Suprapubic skin (tissue), 4 donors: ENCODE data around the gene LOXHD1. TPM values are rescaled to one million over a fixed set of nuclear protein-coding genes. Genes with fewer than 3 reads are reported as not detected.

Experiments
- DNase-seq, 2 donors: peaks; one replicate each; pipeline ENCODE4 v3.0.0-alpha.2; 2019; ENCODE audit warnings: low spot score in 2 of 2
- H3K27ac ChIP-seq: fragments of 200-600 bp; sonication (generic); one replicate; pipeline ENCODE4 v1.5.1; 2019
- H3K27me3 ChIP-seq: fragments of 200-600 bp; sonication (generic); one replicate; pipeline ENCODE4 v1.5.1; 2019
- H3K36me3 ChIP-seq: fragments of 200-600 bp; sonication (generic); one replicate; pipeline ENCODE4 v1.5.1; 2019
- H3K4me1 ChIP-seq: fragments of 200-600 bp; sonication (generic); one replicate; pipeline ENCODE4 v1.5.1; 2019
- H3K4me3 ChIP-seq: fragments of 200-600 bp; sonication (generic); one replicate; pipeline ENCODE4 v1.5.1; 2019; ENCODE audit warnings: mild to moderate bottlenecking
- H3K9me3 ChIP-seq: fragments of 200-600 bp; sonication (generic); one replicate; pipeline ENCODE4 v1.5.1; 2019
- EP300 ChIP-seq: sonication (generic); formaldehyde crosslinking; IDR thresholded peaks from one replicate; pipeline ENCODE4 v1.6.1; 2017; ENCODE audit warnings: antibody characterized with exemption
- POLR2A ChIP-seq, 2 donors: fragments of 450-650 bp; IDR thresholded peaks; one replicate each; pipeline ENCODE4 v1.6.1; 2017; ENCODE audit warnings: antibody characterized with exemption in 2 of 2, mild to moderate bottlenecking in 2 of 2, moderate library complexity in 2 of 2
- POLR2AphosphoS5 ChIP-seq, 3 donors: sonication (generic); formaldehyde crosslinking; IDR thresholded peaks; one replicate each; pipeline ENCODE4 v1.6.1; 2017; ENCODE audit warnings: antibody characterized with exemption in 3 of 3
- WGBS: methylation state at CpG from one replicate; pipeline ENCODE4 v1.1.5; 2018; 5-methylcytosine and 5-hydroxymethylcytosine counted together
- total RNA-seq, 4 donors: library from RNA; depleted of rRNA; stranded (reverse); fragments of >200 nt; gene quantifications; one replicate each; pipeline ENCODE4 v1.1.0, GENCODE V29; 2016
- TF ChIP-seq, protein P1 (sequence below), 2 donors: fragments of 200-600 bp in 1 of 2; fragments of 450-650 bp in 1 of 2; sonication (generic) in 1 of 2; IDR thresholded peaks; one replicate each; pipeline ENCODE4 v1.5.1; 2016 to 2019; ENCODE audit warnings: antibody characterized with exemption in 2 of 2, mild to moderate bottlenecking in 1 of 2, moderate library complexity in 1 of 2

Gene LOXHD1
- total RNA-seq, 4 donors from 2014 or later: 0.16 to 0.30 (median 0.18) TPM; not detected in 1

- no peaks in the 10 kb centered on the region for H3K9me3 ChIP-seq
- DNase-seq: no peak
These were observed 41.3 kb downstream of the LOXHD1 start for GRCh38 chr18:46615720-46616119.

GRCh38 chr18:46609048-46609447, 48.0 kb downstream of the LOXHD1 start:
- H3K27ac ChIP-seq: no peak overlapping the region
- H3K4me3 ChIP-seq: no peak overlapping the region
- WGBS: 85% methylated on average over 2 of the region's 2 CpGs
- H3K36me3 ChIP-seq: no peaks in the 10 kb centered on the region
- no peaks in the 10 kb centered on the region for H3K9me3 ChIP-seq
- DNase-seq: no peak
- no peaks in the 10 kb centered on the region for H3K4me1 ChIP-seq
- TF ChIP-seq POLR2A (IDR thresholded peaks at IDR 0.05): no peak
- TF ChIP-seq, protein P1, sequence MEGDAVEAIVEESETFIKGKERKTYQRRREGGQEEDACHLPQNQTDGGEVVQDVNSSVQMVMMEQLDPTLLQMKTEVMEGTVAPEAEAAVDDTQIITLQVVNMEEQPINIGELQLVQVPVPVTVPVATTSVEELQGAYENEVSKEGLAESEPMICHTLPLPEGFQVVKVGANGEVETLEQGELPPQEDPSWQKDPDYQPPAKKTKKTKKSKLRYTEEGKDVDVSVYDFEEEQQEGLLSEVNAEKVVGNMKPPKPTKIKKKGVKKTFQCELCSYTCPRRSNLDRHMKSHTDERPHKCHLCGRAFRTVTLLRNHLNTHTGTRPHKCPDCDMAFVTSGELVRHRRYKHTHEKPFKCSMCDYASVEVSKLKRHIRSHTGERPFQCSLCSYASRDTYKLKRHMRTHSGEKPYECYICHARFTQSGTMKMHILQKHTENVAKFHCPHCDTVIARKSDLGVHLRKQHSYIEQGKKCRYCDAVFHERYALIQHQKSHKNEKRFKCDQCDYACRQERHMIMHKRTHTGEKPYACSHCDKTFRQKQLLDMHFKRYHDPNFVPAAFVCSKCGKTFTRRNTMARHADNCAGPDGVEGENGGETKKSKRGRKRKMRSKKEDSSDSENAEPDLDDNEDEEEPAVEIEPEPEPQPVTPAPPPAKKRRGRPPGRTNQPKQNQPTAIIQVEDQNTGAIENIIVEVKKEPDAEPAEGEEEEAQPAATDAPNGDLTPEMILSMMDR (IDR thresholded peaks at IDR 0.05): no peak
- no peak for TF ChIP-seq POLR2AphosphoS5 (IDR thresholded peaks at IDR 0.05)
- no peak for TF ChIP-seq EP300
- H3K27me3 ChIP-seq: no peaks in the 10 kb centered on the region

More at GRCh38 chr18:46615720-46616119, 41.3 kb downstream of the LOXHD1 start:
- no peaks in the 10 kb centered on the region for H3K27me3 ChIP-seq
- no peak overlapping the region for H3K27ac ChIP-seq
- no peaks in the 10 kb centered on the region for H3K4me1 ChIP-seq
- H3K4me3 ChIP-seq: no peak overlapping the region
- H3K36me3 ChIP-seq: no peaks in the 10 kb centered on the region
- TF ChIP-seq POLR2AphosphoS5 (IDR thresholded peaks at IDR 0.05) (no peak), EP300 (no peak), POLR2A (IDR thresholded peaks at IDR 0.05) (no peak)
- TF ChIP-seq, protein P1 (IDR thresholded peaks at IDR 0.05): no peak

DNA sequence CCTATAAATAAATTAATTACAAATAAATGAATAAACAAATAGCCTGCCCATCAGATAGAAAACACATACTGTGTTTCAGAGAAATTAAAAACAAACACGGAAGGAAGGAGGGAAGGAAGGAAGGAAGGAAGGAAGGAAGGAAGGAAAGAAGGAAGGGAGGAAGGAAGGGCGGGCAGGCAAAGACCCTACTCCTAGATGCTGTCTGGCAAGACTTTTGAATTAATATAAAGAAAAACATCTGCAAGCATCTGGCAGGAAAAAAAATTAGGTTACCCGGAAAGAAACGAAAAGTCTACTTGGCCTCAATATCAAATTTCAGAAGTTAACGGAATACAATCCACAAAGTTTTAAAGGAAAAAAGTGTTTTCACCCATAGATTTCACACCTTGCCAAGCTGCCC, 49.1 kb downstream of the LOXHD1 start:
- TF ChIP-seq POLR2AphosphoS5 (IDR thresholded peaks at IDR 0.05) (no peak), EP300 (no peak), POLR2A (IDR thresholded peaks at IDR 0.05) (no peak)
- TF ChIP-seq, protein P1 (IDR thresholded peaks at IDR 0.05): no peak
- 67% methylated on average over 5 of the region's 5 CpGs for WGBS
- DNase-seq: no peak
- no peaks in the 10 kb centered on the region for H3K9me3 ChIP-seq
- no peaks in the 10 kb centered on the region for H3K36me3 ChIP-seq
- no peak overlapping the region for H3K4me3 ChIP-seq
- H3K27ac ChIP-seq: no peak overlapping the region
- no peaks in the 10 kb centered on the region for H3K4me1 ChIP-seq
- no peaks in the 10 kb centered on the region for H3K27me3 ChIP-seq

DNA sequence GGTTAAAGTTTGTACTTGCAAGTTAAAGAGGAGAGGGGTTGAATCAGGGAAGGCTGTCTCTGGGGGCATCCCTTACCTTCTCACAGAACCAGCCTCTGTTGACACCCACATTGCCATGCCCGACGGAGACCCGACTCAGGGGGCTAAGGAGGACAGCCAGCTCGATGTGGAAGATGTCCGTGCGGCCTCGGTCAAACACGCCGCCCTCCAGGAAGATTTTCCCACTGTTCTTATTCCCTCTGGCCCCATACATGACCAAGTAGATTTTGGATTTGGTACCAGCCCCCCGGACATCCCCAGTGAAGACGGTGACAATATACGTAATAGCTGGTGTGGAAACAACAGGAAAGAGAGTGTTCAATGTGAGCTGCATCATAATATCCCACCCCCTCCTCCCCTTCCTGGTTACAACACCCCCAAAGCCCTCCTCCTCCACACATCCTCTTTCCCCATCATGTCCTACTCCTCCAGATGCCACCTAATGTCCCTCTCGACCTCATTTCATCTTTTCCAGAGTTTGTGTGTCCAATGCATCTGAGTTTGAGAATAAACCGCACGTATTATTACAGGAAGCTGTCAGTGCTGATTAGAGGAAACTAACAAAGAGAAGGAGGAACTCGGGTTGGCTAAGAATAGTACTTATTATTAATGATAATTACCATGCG, 55.7 kb downstream of the LOXHD1 start:
- H3K27me3 ChIP-seq: no peaks in the 10 kb centered on the region
- no peaks in the 10 kb centered on the region for H3K4me1 ChIP-seq
- H3K4me3 ChIP-seq: no peak overlapping the region
- no peak for DNase-seq
- TF ChIP-seq POLR2AphosphoS5 (IDR thresholded peaks at IDR 0.05) (no peak), POLR2A (IDR thresholded peaks at IDR 0.05) (no peak), EP300 (no peak)
- TF ChIP-seq, protein P1 (IDR thresholded peaks at IDR 0.05): no peak
- H3K36me3 ChIP-seq: no peaks in the 10 kb centered on the region
- no peak overlapping the region for H3K27ac ChIP-seq
- H3K9me3 ChIP-seq: no peaks in the 10 kb centered on the region
- WGBS: 76% methylated on average over 17 of the region's 17 CpGs

- no peaks in the 10 kb centered on the region for H3K9me3 ChIP-seq
- DNase-seq: no peak
- H3K4me1 ChIP-seq: no peaks in the 10 kb centered on the region
- no peaks in the 10 kb centered on the region for H3K36me3 ChIP-seq
- no peak for TF ChIP-seq POLR2AphosphoS5 (IDR thresholded peaks at IDR 0.05)
- TF ChIP-seq, protein P1 (IDR thresholded peaks at IDR 0.05): no peak
- no peak for TF ChIP-seq POLR2A (IDR thresholded peaks at IDR 0.05)
- no peak for TF ChIP-seq EP300
- no peaks in the 10 kb centered on the region for H3K27me3 ChIP-seq
- H3K27ac ChIP-seq: no peak overlapping the region
- H3K4me3 ChIP-seq: no peak overlapping the region
These were observed 60.9 kb downstream of the LOXHD1 start for GRCh38 chr18:46596119-46596518.
